GM23338 (cell line): ENCODE data around the gene DNAH11. TPM values are rescaled to one million over a fixed set of nuclear protein-coding genes. Genes with fewer than 3 reads are reported as not detected.

Experiments used
- ATAC-seq: fragments of 200-7000 bp; cut with Tn5 transposase; 3 replicates; pipeline ENCODE4 v1.9.1; 2020
- DNase-seq: peaks from one replicate; pipeline ENCODE4 v3.0.0-alpha.2; 2015; ENCODE audit warnings: low spot score
- H2AFZ ChIP-seq: fragments of 200-600 bp; sonication (generic); 2 replicates; pipeline ENCODE4 v1.8.0; 2016; ENCODE audit warnings: antibody characterized with exemption, mild to moderate bottlenecking, moderate library complexity
- H3F3A ChIP-seq: fragments of 200-600 bp; sonication (generic); replicated peaks from 2 replicates; pipeline ENCODE4 v1.8.0; 2017; ENCODE audit warnings: antibody characterized with exemption, mixed run types, low read depth
- H3K27ac ChIP-seq: fragments of 200-600 bp; sonication (generic); 2 replicates; pipeline ENCODE4 v1.6.1; 2016; ENCODE audit warnings: low read depth
- H3K27me3 ChIP-seq: fragments of 200-600 bp; sonication (generic); 2 replicates; pipeline ENCODE4 v1.8.0; 2016; ENCODE audit warnings: mild to moderate bottlenecking, mixed run types, moderate library complexity; ENCODE audit not compliant: insufficient read depth
- H3K36me3 ChIP-seq: fragments of 200-600 bp; sonication (generic); 2 replicates; pipeline ENCODE4 v1.8.0; 2016; ENCODE audit warnings: mild to moderate bottlenecking; ENCODE audit not compliant: insufficient read depth
- H3K4me1 ChIP-seq: fragments of 200-600 bp; sonication (generic); 2 replicates; pipeline ENCODE4 v1.8.0; 2016; ENCODE audit warnings: mild to moderate bottlenecking, moderate library complexity; ENCODE audit not compliant: insufficient read depth
- H3K4me2 ChIP-seq: fragments of 200-600 bp; sonication (generic); 2 replicates; pipeline ENCODE4 v1.7.1; 2017; ENCODE audit warnings: mixed run types
- H3K4me3 ChIP-seq: fragments of 200-600 bp; sonication (generic); 2 replicates; pipeline ENCODE4 v1.6.1; 2016; ENCODE audit warnings: mixed run types
- H3K79me2 ChIP-seq: fragments of 200-600 bp; sonication (generic); replicated peaks from 2 replicates; pipeline ENCODE4 v1.8.0; 2017; ENCODE audit warnings: mild to moderate bottlenecking; ENCODE audit not compliant: insufficient read depth
- H3K9me2 ChIP-seq: fragments of 200-600 bp; sonication (generic); 2 replicates; pipeline ENCODE4 v1.8.0; 2017; ENCODE audit not compliant: insufficient read depth
- H4K20me1 ChIP-seq: fragments of 200-600 bp; sonication (generic); replicated peaks from 2 replicates; pipeline ENCODE4 v1.8.0; 2017; ENCODE audit warnings: mild to moderate bottlenecking; ENCODE audit not compliant: insufficient read depth
- H3K27ac Mint-ChIP-seq: 2 replicates; pipeline ENCODE4 v1.8.0; 2020; ENCODE audit warnings: inconsistent platforms, mild to moderate bottlenecking, moderate library complexity, mixed read lengths
- H3K27me3 Mint-ChIP-seq: 3 replicates; pipeline ENCODE4 v1.8.0; 2022; ENCODE audit warnings: low read depth, mild to moderate bottlenecking, moderate library complexity, mixed read lengths, inconsistent platforms; ENCODE audit not compliant: insufficient read depth, poor library complexity
- H3K36me3 Mint-ChIP-seq: 3 replicates; pipeline ENCODE4 v1.8.0; 2021; ENCODE audit warnings: low read depth, mild to moderate bottlenecking, inconsistent platforms, moderate library complexity, mixed read lengths
- H3K4me1 Mint-ChIP-seq: 3 replicates; pipeline ENCODE4 v1.8.0; 2020; ENCODE audit warnings: mild to moderate bottlenecking, inconsistent platforms, mixed read lengths
- H3K4me3 Mint-ChIP-seq: 3 replicates; pipeline ENCODE4 v1.8.0; 2021; ENCODE audit warnings: moderate library complexity, mild to moderate bottlenecking, inconsistent platforms, mixed read lengths
- H3K9me3 Mint-ChIP-seq: 3 replicates; pipeline ENCODE4 v1.8.0; 2020; ENCODE audit warnings: moderate library complexity, mild to moderate bottlenecking, inconsistent platforms, mixed read lengths
- CTCF ChIP-seq, 2 experiments: fragments of 200-600 bp in 1 of 2; sonication (generic) in 1 of 2; conservative IDR thresholded peaks; 2 replicates each; pipeline versions ENCODE4 v1.5.1 to v1.6.1; 2016 to 2017; ENCODE audit warnings: antibody characterized with exemption in 2 of 2, low read depth in 2 of 2, mild to moderate bottlenecking in 2 of 2, moderate library complexity in 1 of 2
- EZH2 ChIP-seq: fragments of 200-600 bp; sonication (generic); IDR thresholded peaks from one replicate; pipeline ENCODE4 v1.8.0; 2017; ENCODE audit warnings: antibody characterized with exemption, mild to moderate bottlenecking, low read depth; ENCODE audit not compliant: unreplicated experiment
- NANOG ChIP-seq: IDR thresholded peaks from 2 replicates; pipeline ENCODE4 v1.6.1; 2016; ENCODE audit warnings: antibody characterized with exemption, borderline replicate concordance
- POLR2AphosphoS5 ChIP-seq: IDR thresholded peaks from 2 replicates; pipeline ENCODE4 v1.6.1; 2016; ENCODE audit warnings: antibody characterized with exemption, low read depth
- STAT1 ChIP-seq: IDR thresholded peaks from one replicate; pipeline ENCODE4 v1.6.1; 2016; ENCODE audit warnings: antibody characterized with exemption; ENCODE audit not compliant: unreplicated experiment
- ZNF114 ChIP-seq: fragments of 250-450 bp; sonication (Bioruptor Pico); IDR thresholded peaks from 2 replicates; pipeline ENCODE4 v1.5.0; 2020; ENCODE audit warnings: mild to moderate bottlenecking, moderate library complexity
- polyA plus RNA-seq: library from polyadenylated mRNA; unstranded; fragments of >200 nt; fragmentation: Nextera tagmentation; extraction: Ambion mirVana; gene quantifications from 2 replicates; pipeline ENCODE4 v1.2.1, GENCODE V29; 2016
- total RNA-seq: library from RNA; depleted of rRNA; stranded (reverse); fragments of >200 nt; shearing (Covaris generic); gene quantifications from 2 replicates; pipeline ENCODE4 v1.2.3, GENCODE V29; 2014
- TF ChIP-seq, protein P1 (sequence below): fragments of 250-450 bp; sonication (Bioruptor Pico); IDR thresholded peaks from 2 replicates; pipeline ENCODE4 v1.5.0; 2020; ENCODE audit warnings: mild to moderate bottlenecking, moderate library complexity

DNAH11 gene
- total and polyA plus RNA-seq, 2 experiments from 2014 or later: 9.3 TPM

- TF ChIP-seq, protein P1, sequence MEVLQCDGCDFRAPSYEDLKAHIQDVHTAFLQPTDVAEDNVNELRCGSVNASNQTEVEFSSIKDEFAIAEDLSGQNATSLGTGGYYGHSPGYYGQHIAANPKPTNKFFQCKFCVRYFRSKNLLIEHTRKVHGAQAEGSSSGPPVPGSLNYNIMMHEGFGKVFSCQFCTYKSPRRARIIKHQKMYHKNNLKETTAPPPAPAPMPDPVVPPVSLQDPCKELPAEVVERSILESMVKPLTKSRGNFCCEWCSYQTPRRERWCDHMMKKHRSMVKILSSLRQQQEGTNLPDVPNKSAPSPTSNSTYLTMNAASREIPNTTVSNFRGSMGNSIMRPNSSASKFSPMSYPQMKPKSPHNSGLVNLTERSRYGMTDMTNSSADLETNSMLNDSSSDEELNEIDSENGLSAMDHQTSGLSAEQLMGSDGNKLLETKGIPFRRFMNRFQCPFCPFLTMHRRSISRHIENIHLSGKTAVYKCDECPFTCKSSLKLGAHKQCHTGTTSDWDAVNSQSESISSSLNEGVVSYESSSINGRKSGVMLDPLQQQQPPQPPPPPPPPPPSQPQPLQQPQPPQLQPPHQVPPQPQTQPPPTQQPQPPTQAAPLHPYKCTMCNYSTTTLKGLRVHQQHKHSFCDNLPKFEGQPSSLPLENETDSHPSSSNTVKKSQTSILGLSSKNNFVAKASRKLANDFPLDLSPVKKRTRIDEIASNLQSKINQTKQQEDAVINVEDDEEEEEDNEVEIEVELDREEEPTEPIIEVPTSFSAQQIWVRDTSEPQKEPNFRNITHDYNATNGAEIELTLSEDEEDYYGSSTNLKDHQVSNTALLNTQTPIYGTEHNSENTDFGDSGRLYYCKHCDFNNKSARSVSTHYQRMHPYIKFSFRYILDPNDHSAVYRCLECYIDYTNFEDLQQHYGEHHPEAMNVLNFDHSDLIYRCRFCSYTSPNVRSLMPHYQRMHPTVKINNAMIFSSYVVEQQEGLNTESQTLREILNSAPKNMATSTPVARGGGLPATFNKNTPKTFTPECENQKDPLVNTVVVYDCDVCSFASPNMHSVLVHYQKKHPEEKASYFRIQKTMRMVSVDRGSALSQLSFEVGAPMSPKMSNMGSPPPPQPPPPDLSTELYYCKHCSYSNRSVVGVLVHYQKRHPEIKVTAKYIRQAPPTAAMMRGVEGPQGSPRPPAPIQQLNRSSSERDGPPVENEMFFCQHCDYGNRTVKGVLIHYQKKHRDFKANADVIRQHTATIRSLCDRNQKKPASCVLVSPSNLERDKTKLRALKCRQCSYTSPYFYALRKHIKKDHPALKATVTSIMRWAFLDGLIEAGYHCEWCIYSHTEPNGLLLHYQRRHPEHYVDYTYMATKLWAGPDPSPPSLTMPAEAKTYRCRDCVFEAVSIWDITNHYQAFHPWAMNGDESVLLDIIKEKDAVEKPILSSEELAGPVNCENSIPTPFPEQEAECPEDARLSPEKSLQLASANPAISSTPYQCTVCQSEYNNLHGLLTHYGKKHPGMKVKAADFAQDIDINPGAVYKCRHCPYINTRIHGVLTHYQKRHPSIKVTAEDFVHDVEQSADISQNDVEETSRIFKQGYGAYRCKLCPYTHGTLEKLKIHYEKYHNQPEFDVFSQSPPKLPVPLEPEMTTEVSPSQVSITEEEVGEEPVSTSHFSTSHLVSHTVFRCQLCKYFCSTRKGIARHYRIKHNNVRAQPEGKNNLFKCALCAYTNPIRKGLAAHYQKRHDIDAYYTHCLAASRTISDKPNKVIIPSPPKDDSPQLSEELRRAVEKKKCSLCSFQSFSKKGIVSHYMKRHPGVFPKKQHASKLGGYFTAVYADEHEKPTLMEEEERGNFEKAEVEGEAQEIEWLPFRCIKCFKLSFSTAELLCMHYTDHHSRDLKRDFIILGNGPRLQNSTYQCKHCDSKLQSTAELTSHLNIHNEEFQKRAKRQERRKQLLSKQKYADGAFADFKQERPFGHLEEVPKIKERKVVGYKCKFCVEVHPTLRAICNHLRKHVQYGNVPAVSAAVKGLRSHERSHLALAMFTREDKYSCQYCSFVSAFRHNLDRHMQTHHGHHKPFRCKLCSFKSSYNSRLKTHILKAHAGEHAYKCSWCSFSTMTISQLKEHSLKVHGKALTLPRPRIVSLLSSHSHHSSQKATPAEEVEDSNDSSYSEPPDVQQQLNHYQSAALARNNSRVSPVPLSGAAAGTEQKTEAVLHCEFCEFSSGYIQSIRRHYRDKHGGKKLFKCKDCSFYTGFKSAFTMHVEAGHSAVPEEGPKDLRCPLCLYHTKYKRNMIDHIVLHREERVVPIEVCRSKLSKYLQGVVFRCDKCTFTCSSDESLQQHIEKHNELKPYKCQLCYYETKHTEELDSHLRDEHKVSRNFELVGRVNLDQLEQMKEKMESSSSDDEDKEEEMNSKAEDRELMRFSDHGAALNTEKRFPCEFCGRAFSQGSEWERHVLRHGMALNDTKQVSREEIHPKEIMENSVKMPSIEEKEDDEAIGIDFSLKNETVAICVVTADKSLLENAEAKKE (CRISPR knock-in tag): no peak
- TF ChIP-seq CTCF (conservative IDR thresholded peaks at IDR 0.05; ENCODE audit: low read depth in 2 of 2) (no peak), NANOG (no peak), ZNF114 (CRISPR knock-in tag) (no peak), STAT1 (no peak)
These were observed 37.3 kb downstream of the DNAH11 start (continued) for GRCh38 chr7:21580073-21580521.

DNA sequence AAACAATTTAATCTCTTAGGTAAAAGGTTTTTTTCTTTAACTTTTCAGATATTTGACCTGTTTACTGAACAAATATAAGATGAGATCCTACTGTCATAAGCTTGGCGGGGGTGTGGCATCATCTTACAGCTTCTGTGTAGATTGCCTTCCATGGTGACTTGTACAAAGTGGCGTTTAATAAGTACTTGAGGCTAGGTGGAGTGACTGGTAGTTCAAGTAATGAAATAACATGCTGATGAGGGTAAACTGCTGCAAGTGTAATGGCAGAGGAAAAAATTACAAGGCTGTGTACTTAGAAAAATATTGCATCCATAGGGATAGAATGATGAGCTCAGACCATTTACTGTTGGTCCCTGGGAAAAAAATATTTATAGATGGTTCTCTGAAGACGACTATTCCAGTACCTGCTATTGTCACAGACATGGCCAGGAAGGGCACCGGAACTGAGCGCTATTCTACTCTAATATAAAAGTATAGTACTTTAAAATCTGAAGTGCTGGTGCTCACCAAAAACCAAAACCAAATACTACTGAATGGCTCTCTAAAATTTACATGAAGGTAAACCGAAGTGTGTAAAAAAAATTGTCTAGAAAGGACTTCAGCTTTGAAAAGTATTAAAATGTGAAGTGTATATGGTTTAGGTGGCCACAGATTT, 42.4 kb downstream of the DNAH11 start:
- no peak for ATAC-seq
- Histone ChIP-seq H3K4me3 (no peak overlapping the region), H4K20me1 (no peaks in the 10 kb centered on the region), H3K9me2 (no peaks in the 10 kb centered on the region), H2AFZ (no peak overlapping the region), H3F3A (no peaks in the 10 kb centered on the region), H3K27ac (no peak overlapping the region), H3K27me3 (no peaks in the 10 kb centered on the region), H3K4me2 (no peak overlapping the region), H3K4me1 (no peaks in the 10 kb centered on the region), H3K79me2 (no peaks in the 10 kb centered on the region), H3K36me3 (no peaks in the 10 kb centered on the region; the same call in 1 of the 2 replicates)
- no peak for DNase-seq
- Mint-ChIP-seq H3K9me3 (peaks cover 22% of the 10 kb centered on the region), H3K27ac (no peak overlapping the region), H3K4me3 (no peak overlapping the region), H3K27me3 (no peaks in the 10 kb centered on the region), H3K4me1 (no peaks in the 10 kb centered on the region), H3K36me3 (peaks cover 26% of the 10 kb centered on the region)
- TF ChIP-seq POLR2AphosphoS5 (no peak), STAT1 (no peak), EZH2 (no peak)
- TF ChIP-seq, protein P1 (CRISPR knock-in tag): no peak
